MM.1S (cell line): ENCODE results near the gene SNX25.

Experiments
- EZH2 ChIP-seq: fragments of 300-600 bp; sonication (generic); optimal IDR thresholded peaks from 2 replicates; pipeline ENCODE3; 2017; ENCODE audit warnings: low read depth, mild to moderate bottlenecking, antibody characterized with exemption, low read length, mixed read lengths
- EZH2phosphoT487 ChIP-seq: fragments of 300-600 bp; sonication (generic); IDR thresholded peaks from 2 replicates; pipeline ENCODE4 v1.6.1; 2018; ENCODE audit warnings: antibody characterized with exemption, low read length
- TF ChIP-seq, protein P1 (sequence below): fragments of 300-600 bp; sonication (generic); IDR thresholded peaks from 2 replicates; pipeline ENCODE4 v1.5.1; 2016; ENCODE audit warnings: antibody characterized with exemption, low read length, mixed read lengths

- TF ChIP-seq, protein P1, sequence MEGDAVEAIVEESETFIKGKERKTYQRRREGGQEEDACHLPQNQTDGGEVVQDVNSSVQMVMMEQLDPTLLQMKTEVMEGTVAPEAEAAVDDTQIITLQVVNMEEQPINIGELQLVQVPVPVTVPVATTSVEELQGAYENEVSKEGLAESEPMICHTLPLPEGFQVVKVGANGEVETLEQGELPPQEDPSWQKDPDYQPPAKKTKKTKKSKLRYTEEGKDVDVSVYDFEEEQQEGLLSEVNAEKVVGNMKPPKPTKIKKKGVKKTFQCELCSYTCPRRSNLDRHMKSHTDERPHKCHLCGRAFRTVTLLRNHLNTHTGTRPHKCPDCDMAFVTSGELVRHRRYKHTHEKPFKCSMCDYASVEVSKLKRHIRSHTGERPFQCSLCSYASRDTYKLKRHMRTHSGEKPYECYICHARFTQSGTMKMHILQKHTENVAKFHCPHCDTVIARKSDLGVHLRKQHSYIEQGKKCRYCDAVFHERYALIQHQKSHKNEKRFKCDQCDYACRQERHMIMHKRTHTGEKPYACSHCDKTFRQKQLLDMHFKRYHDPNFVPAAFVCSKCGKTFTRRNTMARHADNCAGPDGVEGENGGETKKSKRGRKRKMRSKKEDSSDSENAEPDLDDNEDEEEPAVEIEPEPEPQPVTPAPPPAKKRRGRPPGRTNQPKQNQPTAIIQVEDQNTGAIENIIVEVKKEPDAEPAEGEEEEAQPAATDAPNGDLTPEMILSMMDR = no peak
- no peak for TF ChIP-seq EZH2
- TF ChIP-seq EZH2phosphoT487 = no peak
Observed at GRCh38 chr4:185312699-185313098, 103.3 kb downstream of the SNX25 start.
